MG63 (cell line): ENCODE measurements around the gene MYPN. TPM values are rescaled to one million over a fixed set of nuclear protein-coding genes. Genes with fewer than 3 reads are reported as not detected.

Experiments used
- DNase-seq: peaks from one replicate; pipeline ENCODE4 v3.0.0-alpha.2; 2020
- H3K27me3 ChIP-seq: fragments of 250-450 bp; sonication (Bioruptor Pico); 2 replicates; pipeline ENCODE4 v1.5.1; 2020; ENCODE audit warnings: mild to moderate bottlenecking, moderate library complexity
- H3K36me3 ChIP-seq: fragments of 250-450 bp; sonication (Bioruptor Pico); 2 replicates; pipeline ENCODE4 v1.5.1; 2020; ENCODE audit warnings: mild to moderate bottlenecking, moderate library complexity
- H3K4me3 ChIP-seq: fragments of 250-450 bp; sonication (Bioruptor Pico); 2 replicates; pipeline ENCODE4 v1.5.1; 2020; ENCODE audit warnings: mild to moderate bottlenecking, moderate library complexity
- H3K9me3 ChIP-seq: fragments of 250-450 bp; sonication (Bioruptor Pico); 2 replicates; pipeline ENCODE4 v1.5.1; 2020; ENCODE audit warnings: mild to moderate bottlenecking, moderate library complexity
- total RNA-seq: library from RNA; depleted of rRNA; stranded (reverse); fragments of >200 nt; shearing (Covaris generic); gene quantifications from 2 replicates; pipeline ENCODE4 v1.2.3, GENCODE V29; 2014; ENCODE audit warnings: low replicate concordance

MYPN gene
- total RNA-seq, 1 experiment from 2014 or later = 31.3 TPM

DNA sequence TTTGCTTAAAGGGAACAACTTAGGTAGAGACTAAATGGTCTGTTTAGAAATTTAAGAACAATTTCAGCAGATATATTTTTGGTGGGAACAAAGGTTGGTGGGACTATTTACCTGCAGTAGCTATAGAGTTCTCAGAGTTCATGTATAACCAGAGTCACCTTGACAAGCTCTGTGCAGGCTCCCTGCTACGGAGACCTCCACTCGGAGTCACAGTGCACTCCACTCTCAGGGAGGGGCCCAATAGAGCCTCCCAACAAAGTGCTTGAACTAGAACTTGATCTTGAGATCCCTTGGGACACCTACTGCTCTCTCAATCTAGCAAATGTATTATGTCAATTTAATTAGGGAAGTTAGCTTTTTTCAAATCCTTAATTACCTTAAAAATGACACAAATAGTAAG is 2.3 kb downstream of the MYPN start:
- H3K4me3 ChIP-seq = peak overlapping the region; percentile 46
- no peak for DNase-seq
- H3K36me3 ChIP-seq = peaks cover 81% of the 10 kb centered on the region
- H3K27me3 ChIP-seq = no peaks in the 10 kb centered on the region
- no peaks in the 10 kb centered on the region for H3K9me3 ChIP-seq

DNA sequence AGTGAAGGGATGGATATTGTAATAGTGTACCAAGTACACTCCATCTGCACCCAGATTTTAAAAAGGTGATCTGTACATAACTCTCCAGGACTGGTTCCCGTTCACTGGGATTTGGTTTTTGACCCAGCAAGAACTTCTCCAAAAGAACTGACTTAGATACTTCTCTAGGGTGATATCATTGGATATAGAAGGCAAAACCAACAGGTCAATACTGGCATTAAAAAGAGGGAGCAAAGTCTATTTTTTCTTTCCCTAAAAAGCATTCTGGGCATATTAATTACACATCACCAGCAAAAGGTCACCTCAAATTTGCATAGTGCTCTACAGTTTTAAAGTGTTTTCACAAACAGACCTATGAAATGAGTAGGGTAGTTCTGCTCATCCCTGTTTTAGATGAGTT is 3.5 kb downstream of the MYPN start:
- no peak for DNase-seq
- Histone ChIP-seq H3K4me3 (no peak overlapping the region), H3K9me3 (no peaks in the 10 kb centered on the region), H3K27me3 (no peaks in the 10 kb centered on the region), H3K36me3 (peaks cover 80% of the 10 kb centered on the region)

DNA sequence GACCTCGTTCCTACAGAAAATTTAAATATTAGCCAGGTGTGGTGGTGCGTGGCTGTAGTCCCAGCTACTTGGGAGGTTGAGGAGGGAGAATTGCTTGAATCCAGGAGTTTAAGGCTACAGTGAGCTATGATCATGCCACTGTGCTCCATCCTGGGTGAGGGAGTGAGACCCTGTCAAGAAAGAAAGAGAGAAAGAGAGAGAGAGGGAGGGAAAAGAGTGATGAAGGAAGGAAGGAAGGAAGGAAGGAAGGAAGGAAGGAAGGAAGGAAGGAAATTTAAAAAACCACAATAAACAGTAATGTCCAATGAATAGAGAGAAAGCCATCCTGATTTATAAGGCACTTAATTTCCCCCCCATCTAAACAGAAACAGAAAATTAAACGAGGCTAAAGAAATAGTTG is 9.4 kb downstream of the MYPN start:
- peaks cover 59% of the 10 kb centered on the region for H3K36me3 ChIP-seq
- no peaks in the 10 kb centered on the region for H3K9me3 ChIP-seq
- DNase-seq = no peak
- no peaks in the 10 kb centered on the region for H3K27me3 ChIP-seq
- no peak overlapping the region for H3K4me3 ChIP-seq

DNA sequence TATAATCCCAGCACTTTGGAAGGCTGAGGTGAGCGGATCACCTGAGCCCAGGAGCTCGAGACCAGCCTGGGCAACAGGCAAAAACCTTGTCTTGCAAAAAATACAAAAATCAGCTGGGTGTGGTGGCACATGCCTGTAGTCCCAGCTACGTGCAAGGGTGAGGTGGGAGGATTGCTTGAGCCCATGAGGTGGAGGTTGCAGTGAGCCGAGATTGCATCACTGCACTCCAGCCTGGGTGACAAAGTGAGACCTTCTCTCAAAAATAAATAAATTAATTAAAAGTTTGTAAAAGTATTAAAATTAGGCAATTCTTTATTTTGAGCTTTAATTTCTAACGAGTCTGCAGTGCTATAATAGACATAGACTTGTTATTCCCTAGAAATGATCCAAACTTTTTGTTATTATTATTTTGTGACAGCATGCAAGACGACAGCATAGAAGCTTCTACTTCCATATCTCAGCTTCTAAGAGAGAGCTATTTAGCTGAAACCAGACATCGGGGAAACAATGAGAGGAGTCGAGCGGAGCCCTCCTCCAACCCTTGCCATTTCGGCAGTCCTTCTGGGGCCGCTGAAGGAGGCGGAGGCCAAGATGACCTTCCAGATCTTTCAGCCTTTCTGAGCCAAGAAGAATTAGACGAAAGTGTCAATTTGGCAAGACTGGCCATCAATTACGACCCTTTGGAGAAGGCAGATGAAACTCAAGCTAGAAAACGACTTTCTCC is 11.9 kb downstream of the MYPN start:
- H3K27me3 ChIP-seq = no peaks in the 10 kb centered on the region
- no peak overlapping the region for H3K4me3 ChIP-seq
- DNase-seq = no peak
- H3K9me3 ChIP-seq = no peaks in the 10 kb centered on the region
- H3K36me3 ChIP-seq = peaks cover 65% of the 10 kb centered on the region

DNA sequence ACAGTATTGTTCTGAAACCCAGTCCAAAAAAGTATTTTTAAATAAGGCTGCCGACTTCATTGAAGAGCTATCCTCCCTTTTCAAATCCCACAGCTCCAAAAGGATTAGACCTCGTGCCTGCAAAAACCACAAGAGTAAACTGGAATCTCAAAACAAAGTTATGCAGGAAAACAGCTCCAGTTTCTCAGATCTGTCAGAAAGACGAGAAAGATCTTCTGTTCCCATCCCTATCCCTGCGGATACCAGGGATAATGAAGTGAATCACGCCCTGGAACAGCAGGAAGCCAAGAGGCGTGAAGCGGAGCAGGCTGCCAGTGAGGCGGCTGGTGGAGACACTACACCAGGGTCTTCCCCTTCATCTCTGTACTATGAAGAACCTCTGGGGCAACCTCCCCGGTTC is 12.6 kb downstream of the MYPN start:
- DNase-seq = peak; percentile 25
- no peak overlapping the region for H3K4me3 ChIP-seq

DNA sequence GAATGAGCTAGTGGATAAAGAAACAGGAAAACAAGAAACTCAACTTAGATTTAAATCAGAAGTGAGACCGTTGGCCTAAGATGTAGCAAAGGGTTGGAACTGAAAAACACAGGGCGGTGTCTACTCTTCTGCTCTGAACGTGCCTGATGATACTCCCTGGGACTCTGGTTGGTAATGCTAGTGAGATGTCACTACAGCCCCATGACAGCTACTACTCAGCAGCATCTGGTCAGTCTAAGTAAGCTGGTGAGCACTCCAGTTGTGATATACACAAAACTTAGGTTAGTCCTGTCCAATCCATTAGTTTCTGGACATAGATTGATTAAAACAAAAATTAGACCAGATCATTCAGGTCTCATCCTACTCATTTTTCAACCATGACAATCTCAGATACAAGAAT is 15.4 kb downstream of the MYPN start:
- no peaks in the 10 kb centered on the region for H3K27me3 ChIP-seq
- H3K36me3 ChIP-seq = peaks cover 73% of the 10 kb centered on the region
- H3K9me3 ChIP-seq = no peaks in the 10 kb centered on the region
- no peak for DNase-seq
- H3K4me3 ChIP-seq = no peak overlapping the region

More for the DNA sequence above, 12.6 kb downstream of the MYPN start:
- H3K9me3 ChIP-seq = no peaks in the 10 kb centered on the region
- H3K27me3 ChIP-seq = no peaks in the 10 kb centered on the region
- peaks cover 66% of the 10 kb centered on the region for H3K36me3 ChIP-seq

DNA sequence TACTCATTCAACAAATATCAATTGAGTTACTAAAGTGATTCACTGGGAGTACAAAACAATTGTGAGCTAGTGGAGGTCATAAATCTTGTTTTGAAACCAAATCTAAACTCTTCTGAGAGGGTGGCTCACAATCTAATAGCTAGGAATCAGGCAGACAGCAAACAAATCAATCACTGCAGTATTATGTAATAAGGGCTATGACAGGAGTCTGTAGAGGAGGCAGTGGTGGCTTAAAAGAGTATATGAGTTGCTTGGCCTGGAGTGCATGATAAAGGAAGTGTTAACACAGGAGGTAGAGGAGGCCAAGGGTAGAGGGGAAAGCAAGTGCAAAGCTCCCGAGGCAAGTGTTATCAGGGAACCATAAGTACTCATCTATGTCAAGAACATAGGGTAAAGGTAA is 16.5 kb downstream of the MYPN start:
- peaks cover 80% of the 10 kb centered on the region for H3K36me3 ChIP-seq
- H3K27me3 ChIP-seq = no peaks in the 10 kb centered on the region
- no peak overlapping the region for H3K4me3 ChIP-seq
- no peak for DNase-seq
- H3K9me3 ChIP-seq = no peaks in the 10 kb centered on the region

DNA sequence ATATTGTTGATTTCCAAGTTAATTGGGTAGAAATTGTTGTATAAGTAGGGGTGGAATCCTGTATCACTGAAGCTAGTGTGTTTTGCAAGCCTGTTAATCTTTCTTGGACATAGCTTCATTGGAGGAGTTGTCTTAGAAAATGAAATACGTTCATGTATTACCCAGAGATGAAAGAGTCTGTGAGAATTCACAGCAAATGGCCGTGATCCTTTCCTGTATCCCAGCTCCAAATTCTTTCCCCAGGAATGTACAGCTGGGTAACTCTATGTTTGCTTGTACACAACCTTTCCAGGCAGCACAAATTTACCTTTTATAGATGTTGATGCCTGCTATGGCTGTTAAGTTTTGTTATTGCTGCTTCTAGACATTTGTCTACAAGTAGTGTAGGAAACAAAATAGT is 18.7 kb downstream of the MYPN start:
- H3K4me3 ChIP-seq = no peak overlapping the region
- DNase-seq = no peak
- H3K9me3 ChIP-seq = no peaks in the 10 kb centered on the region
- no peaks in the 10 kb centered on the region for H3K27me3 ChIP-seq
- H3K36me3 ChIP-seq = peaks cover 67% of the 10 kb centered on the region

DNA sequence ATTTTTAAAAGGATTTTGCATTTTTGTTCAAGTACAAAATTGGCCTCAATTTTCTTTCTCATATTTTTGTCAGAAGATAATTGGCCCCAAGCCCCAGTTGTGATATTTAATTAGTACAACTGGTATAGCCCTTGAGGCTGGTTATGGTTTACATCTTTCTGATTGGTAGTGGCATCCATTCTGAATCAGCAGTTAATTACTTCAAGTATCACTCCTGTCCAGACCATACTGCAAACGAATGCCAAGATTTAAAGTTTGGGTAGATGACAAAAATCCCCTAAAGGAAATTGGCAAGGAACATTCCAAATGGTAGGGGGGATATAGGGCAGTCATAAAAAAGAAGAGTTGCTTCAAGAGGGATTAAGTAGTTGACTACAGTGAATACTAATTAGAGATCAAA is 23.1 kb downstream of the MYPN start:
- no peak for DNase-seq
- no peaks in the 10 kb centered on the region for H3K9me3 ChIP-seq

DNA sequence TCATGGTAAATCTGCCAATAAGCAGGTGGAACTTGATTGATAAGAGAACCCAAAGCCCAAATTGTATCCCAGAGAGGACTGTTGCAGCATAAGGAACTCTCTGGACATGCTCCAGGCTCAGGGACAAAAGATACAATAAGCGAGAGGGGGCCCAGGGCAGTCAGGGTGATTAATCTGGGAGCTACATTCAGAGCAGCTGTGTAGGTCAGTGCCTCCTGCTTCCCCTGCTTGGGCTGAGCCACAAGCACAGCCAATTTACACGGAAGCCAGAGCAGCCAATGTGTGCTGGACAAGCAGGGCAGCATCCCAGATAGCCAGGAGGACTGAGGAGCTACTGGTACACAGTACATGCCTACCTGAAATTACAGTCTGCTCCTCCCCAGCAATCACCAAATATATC is 24.2 kb downstream of the MYPN start:
- Histone ChIP-seq H3K36me3 (peaks cover 31% of the 10 kb centered on the region), H3K27me3 (no peaks in the 10 kb centered on the region), H3K4me3 (no peak overlapping the region), H3K9me3 (no peaks in the 10 kb centered on the region)
- DNase-seq = peak; percentile 35

More for the DNA sequence above, 23.1 kb downstream of the MYPN start:
- H3K27me3 ChIP-seq = no peaks in the 10 kb centered on the region
- H3K36me3 ChIP-seq = peaks cover 39% of the 10 kb centered on the region
- no peak overlapping the region for H3K4me3 ChIP-seq

DNA sequence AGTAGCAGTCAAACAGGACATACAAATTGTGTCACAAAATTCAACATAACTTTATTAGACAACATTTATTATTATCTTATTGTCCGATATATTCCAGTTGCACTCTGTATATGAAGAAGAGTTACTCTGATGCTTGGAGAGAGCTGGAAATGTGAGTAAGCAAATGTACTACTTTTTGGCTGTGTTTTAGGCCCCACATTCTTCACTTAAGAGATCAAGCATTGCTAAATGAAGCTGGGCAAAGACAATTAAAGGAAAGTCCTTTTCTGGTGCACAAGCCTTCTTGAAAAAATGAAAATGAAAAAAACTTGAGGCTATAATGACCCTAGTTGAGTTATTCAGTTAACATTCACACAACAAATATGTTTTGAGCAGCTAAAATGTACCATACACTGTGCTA is 26.1 kb downstream of the MYPN start:
- no peaks in the 10 kb centered on the region for H3K9me3 ChIP-seq
- peaks cover 39% of the 10 kb centered on the region for H3K36me3 ChIP-seq
- DNase-seq = no peak
- no peaks in the 10 kb centered on the region for H3K27me3 ChIP-seq
- H3K4me3 ChIP-seq = no peak overlapping the region

DNA sequence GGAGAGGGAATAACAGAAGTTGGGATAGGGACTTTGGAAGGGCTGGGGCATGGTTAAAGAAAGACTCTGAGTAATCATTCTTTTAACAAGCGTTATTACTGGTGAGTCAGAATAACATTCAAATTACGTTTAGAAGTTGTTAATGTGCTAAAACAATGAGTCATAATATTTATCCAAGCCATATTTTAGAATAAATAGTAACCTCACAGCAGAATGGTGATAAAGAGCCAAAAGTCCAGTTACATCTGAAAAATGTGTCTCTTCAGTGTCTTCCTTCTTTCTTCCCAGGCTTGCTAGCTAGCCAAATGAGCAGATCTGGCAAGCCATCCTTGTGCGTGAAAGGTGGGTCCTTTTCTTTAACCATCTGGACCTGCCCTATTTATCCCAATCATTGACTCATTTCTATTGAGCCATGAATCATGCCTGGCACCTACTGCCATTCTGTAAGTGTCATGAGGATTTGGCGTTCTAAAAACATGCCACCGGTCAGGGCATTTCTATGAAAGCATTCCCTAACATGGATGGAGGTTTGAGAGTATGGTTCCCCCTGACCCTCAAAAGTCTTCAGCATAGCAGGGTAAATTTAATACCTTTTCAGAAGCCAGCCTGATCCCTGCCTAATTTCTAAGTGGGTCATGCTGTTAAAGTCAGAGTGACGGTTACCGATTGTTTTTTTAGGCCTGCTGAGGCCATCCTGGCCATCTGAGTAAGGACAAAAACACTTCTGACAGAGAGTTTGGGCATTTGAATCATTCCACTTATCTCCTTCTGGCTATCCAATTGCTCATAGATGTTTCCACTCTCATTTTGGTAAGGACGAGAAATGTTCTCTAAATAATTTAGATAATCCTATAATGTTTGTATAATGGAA is 26.9 kb downstream of the MYPN start:
- DNase-seq = peak; percentile 94
- H3K4me3 ChIP-seq = no peak overlapping the region
- peaks cover 40% of the 10 kb centered on the region for H3K36me3 ChIP-seq
- H3K27me3 ChIP-seq = no peaks in the 10 kb centered on the region
- no peaks in the 10 kb centered on the region for H3K9me3 ChIP-seq

DNA sequence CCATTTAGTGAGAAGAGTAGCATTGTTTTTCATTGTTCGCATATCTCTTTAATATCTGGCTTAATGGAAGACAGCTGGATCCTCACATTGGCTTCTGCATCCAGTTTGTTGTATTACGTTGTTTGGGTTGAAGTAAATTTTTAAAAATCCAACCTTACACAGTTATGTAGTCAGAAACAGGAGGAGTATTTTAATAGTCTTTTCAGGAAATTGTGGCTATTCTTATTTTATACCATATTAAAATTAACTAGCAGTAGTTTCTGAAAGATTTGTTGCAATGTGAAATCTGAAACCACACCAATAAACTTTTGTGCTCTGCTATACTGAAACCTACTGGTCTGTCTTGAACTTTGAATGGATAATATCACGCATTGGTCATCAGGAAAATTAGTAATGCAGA is 27.9 kb downstream of the MYPN start:
- no peak overlapping the region for H3K4me3 ChIP-seq
- no peak for DNase-seq
- peaks cover 40% of the 10 kb centered on the region for H3K36me3 ChIP-seq

DNA sequence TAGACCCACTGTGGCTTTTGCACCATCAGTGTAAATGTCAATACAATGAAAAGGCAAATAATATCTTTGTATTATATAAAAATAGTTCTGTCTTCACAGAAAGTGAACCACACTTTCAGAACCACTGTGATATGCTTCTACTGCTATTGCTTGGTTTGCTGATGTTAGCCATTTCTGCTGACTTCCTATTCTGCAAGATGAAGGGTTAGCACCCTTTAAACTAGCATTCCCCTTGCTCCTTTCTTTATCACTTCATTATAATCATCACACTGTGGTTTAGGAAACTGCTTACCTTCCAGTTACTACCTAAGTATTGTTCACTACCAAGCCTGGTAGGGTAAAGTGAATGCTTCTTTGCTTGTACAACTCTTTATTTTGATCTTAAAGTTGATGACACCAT is 29.2 kb downstream of the MYPN start:
- H3K27me3 ChIP-seq = no peaks in the 10 kb centered on the region
- no peaks in the 10 kb centered on the region for H3K9me3 ChIP-seq
- peaks cover 40% of the 10 kb centered on the region for H3K36me3 ChIP-seq
- no peak overlapping the region for H3K4me3 ChIP-seq
- no peak for DNase-seq

More for the DNA sequence above, 27.9 kb downstream of the MYPN start:
- Histone ChIP-seq H3K27me3 (no peaks in the 10 kb centered on the region), H3K9me3 (no peaks in the 10 kb centered on the region)

DNA sequence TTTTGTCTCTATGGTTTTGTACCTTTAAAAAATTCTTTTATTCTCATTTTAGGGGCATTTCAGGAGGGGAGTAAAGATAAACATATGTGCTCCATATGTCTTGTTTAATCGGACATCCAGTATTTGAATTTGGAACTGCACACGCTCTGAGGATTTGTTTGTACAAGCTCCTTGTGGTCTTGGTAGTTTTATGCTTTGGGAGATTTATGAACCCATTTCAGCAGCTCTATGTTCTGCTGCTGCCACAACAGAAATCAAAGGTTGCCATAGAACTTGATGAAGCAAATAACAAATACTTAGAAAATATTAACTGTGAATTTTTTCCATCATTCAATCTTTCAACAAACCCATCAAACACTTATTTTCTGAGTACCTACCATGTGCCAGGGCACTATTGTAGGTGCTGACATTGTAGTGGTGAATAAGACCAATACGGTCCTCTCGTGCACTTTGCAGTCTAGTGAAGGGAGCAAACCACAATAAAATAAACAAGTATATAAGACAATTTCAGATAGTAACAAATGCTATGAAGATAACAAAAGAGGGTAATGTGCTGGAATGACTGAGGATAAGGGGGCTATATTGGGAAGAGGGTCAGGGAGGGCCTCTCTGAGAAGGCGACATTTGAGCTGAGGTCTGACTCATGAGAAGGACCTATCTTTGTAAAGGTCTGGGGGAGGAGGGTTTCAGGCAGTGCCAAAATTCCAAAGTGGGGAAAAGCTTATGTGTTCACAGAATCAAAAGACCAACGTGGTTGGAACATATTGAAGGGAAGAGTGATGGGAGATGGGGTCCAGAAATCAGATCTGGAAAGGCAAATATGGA is 30.4 kb downstream of the MYPN start:
- no peak for DNase-seq
- H3K36me3 ChIP-seq = peaks cover 45% of the 10 kb centered on the region
- no peaks in the 10 kb centered on the region for H3K27me3 ChIP-seq
- H3K9me3 ChIP-seq = no peaks in the 10 kb centered on the region
- no peak overlapping the region for H3K4me3 ChIP-seq

DNA sequence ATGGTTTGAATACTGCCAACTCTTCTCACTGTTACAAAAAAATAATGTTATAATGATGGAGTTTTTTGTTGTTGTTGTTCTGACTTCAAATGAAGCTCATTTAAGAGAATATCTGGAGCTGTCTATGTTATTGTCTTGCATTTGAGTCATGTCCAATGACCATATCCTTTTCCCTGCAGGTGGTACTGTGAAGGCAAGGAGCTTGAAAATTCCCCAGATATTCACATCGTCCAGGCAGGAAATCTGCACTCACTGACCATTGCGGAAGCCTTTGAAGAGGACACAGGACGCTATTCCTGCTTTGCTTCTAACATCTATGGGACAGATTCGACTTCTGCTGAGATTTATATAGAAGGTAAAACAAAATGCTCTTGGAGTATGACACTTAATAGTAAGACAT is 33.5 kb downstream of the MYPN start:
- H3K36me3 ChIP-seq = peaks cover 74% of the 10 kb centered on the region

DNA sequence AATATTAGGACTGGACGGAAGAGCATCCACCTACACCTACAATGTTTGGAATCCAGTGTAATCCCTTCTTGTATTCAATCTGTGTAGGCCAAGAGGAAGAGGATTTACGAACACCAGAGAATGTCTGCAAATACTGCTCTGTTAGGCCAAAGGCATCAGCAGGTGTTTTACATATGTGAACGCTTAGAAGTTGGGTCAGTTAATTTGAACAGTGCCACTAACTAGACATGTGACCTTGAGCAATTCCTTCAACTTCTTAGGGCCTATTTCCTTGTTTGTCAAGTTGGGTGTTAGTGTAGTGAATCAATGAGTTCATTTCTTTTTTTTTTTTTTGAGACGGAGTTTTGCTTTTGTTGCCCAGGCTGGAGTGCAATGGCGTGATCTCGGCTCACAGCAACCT is 35.4 kb downstream of the MYPN start:
- peaks cover 80% of the 10 kb centered on the region for H3K36me3 ChIP-seq
- H3K4me3 ChIP-seq = no peak overlapping the region
- H3K9me3 ChIP-seq = no peaks in the 10 kb centered on the region
- H3K27me3 ChIP-seq = no peaks in the 10 kb centered on the region
- DNase-seq = no peak

More for the DNA sequence above, 33.5 kb downstream of the MYPN start:
- Histone ChIP-seq H3K4me3 (no peak overlapping the region), H3K27me3 (no peaks in the 10 kb centered on the region), H3K9me3 (no peaks in the 10 kb centered on the region)
- DNase-seq = no peak
